ENCODE results near the gene GFAP.
A peak's percentile ranks its signal among the peaks of the same experiment; 100 is the strongest.

The GFAP gene

GRCh38 chr17:44904001-44904984 is 11.0 kb downstream of the GFAP start:
- Histone ChIP-seq H3K36me3 (ENCODE audit: control insufficient read depth in 2 of 2, insufficient read depth in 1 of 2, low read length in 2 of 2) (peaks cover 0 to 18% of the 10 kb centered on the region in 2 experiments; a peak in 1 of 3 replicates), H3K9me3 (ENCODE audit: control insufficient read depth, insufficient read depth, low read depth, low read length) (no peaks in the 10 kb centered on the region), H3K4me1 (ENCODE audit: control insufficient read depth, insufficient read depth, low read length) (peaks cover 24% of the 10 kb centered on the region), H3K27ac (ENCODE audit: extremely low read depth, low read depth, low read length) (no peak overlapping the region), H3K4me3 (ENCODE audit: low read depth, low read length) (no peak overlapping the region)
- TF ChIP-seq ZNF266 (tag by site-specific recombination; IDR thresholded peaks at IDR 0.05; ENCODE audit: low read depth) (no peak), SCRT2 (tag by site-specific recombination; IDR thresholded peaks at IDR 0.05) (peak; percentile 73), ZNF549 (tag by site-specific recombination; IDR thresholded peaks at IDR 0.05) (no peak)
- CTCF ChIA-PET = interaction anchor here (0.5 to 8.3 kb wide), 4 partner anchors 15 to 1025 kb away, joined by 3 to 74 read pairs (median 7); no protein-coding TSS in a partner anchor
- POLR2A ChIA-PET = interaction anchor here (0.6 kb wide), 2 partner anchors 291 to 526 kb away, joined by 3 to 5 read pairs; no protein-coding TSS in a partner anchor

- no peaks in the 10 kb centered on the region for H3K9me3 ChIP-seq (ENCODE audit: control insufficient read depth, insufficient read depth, low read depth, low read length)
- peaks cover 0 to 18% of the 10 kb centered on the region in 2 experiments; a peak in 1 of 3 replicates for H3K36me3 ChIP-seq (ENCODE audit: control insufficient read depth in 2 of 2, insufficient read depth in 1 of 2, low read length in 2 of 2)
- H3K4me3 ChIP-seq (ENCODE audit: low read depth, low read length) = no peak overlapping the region
- no peak overlapping the region for H3K27ac ChIP-seq (ENCODE audit: extremely low read depth, low read depth, low read length)
- ChIA-PET CTCF (interaction anchor here (0.6 to 8.3 kb wide), 9 partner anchors 9 to 1024 kb away, joined by 3 to 74 read pairs (median 6); partner anchors contain the start of gene GFAP), POLR2A (interaction anchor here (0.5 to 1.1 kb wide), 2 partner anchors 145 to 246 kb away, joined by 3 to 5 read pairs; no protein-coding TSS in a partner anchor)
- peaks cover 24% of the 10 kb centered on the region for H3K4me1 ChIP-seq (ENCODE audit: control insufficient read depth, insufficient read depth, low read length)
- TF ChIP-seq GFI1B (tag by site-specific recombination; IDR thresholded peaks at IDR 0.05) = peak; percentile 56; the same call in 1 of the 2 replicates
- TF ChIP-seq ATF2 (tag by site-specific recombination; IDR thresholded peaks at IDR 0.05; ENCODE audit: low read depth) = no peak
- TF ChIP-seq FEZF1 (tag by site-specific recombination; IDR thresholded peaks at IDR 0.05) = peak; percentile 63; the same call in 1 of the 2 replicates
- peak; percentile 67 for TF ChIP-seq ZNF341 (tag by site-specific recombination; IDR thresholded peaks at IDR 0.05; ENCODE audit: low read depth)
- peak; percentile 93 for TF ChIP-seq ZNF449 (tag by site-specific recombination; IDR thresholded peaks at IDR 0.05)
These were observed 12.2 kb downstream of the GFAP start for GRCh38 chr17:44903012-44903685.

- peaks cover 24% of the 10 kb centered on the region for H3K4me1 ChIP-seq (ENCODE audit: control insufficient read depth, insufficient read depth, low read length)
- H3K27ac ChIP-seq (ENCODE audit: extremely low read depth, low read depth, low read length) = peak overlapping the region; percentile 45; the same call in 1 of the 2 replicates
- H3K9me3 ChIP-seq (ENCODE audit: control insufficient read depth, insufficient read depth, low read depth, low read length) = no peaks in the 10 kb centered on the region
- no peak for TF ChIP-seq ZNF610 (tag by site-specific recombination; IDR thresholded peaks at IDR 0.05; ENCODE audit: borderline replicate concordance)
- no peak for TF ChIP-seq ZBTB49 (tag by site-specific recombination; IDR thresholded peaks at IDR 0.05; ENCODE audit: low read depth)
- TF ChIP-seq ZEB2 (tag by site-specific recombination; IDR thresholded peaks at IDR 0.05) = no peak
- no peak for TF ChIP-seq GFI1B (tag by site-specific recombination; IDR thresholded peaks at IDR 0.05)
- no peak for TF ChIP-seq ZBTB44 (tag by site-specific recombination; IDR thresholded peaks at IDR 0.05)
- no peak for TF ChIP-seq ZNF175 (tag by site-specific recombination; IDR thresholded peaks at IDR 0.05)
- CTCF ChIA-PET = interaction anchor here (0.6 to 8.3 kb wide), 9 partner anchors 10 to 332 kb away, joined by 3 to 74 read pairs (median 6); partner anchors contain the start of genes ACBD4 and GFAP
- POLR2A ChIA-PET = interaction anchor here (0.5 to 2.5 kb wide), 4 partner anchors 9 to 247 kb away, joined by 3 to 6 read pairs (median 4); partner anchors contain the start of gene C1QL1
- H3K36me3 ChIP-seq (ENCODE audit: control insufficient read depth in 2 of 2, insufficient read depth in 1 of 2, low read length in 2 of 2) = peaks cover 0 to 18% of the 10 kb centered on the region in 2 experiments; a peak in 2 of 3 replicates
- H3K4me3 ChIP-seq (ENCODE audit: low read depth, low read length) = no peak overlapping the region
These were observed 13.1 kb downstream of the GFAP start for GRCh38 chr17:44902135-44902760.

Measured in HEK293 (cell line).